GM12801 (cell line): ENCODE measurements around the gene USP21.

ENCODE experiments used
- TF ChIP-seq, protein P1 (sequence below): IDR thresholded peaks from one replicate; pipeline ENCODE4 v1.5.1; 2011; ENCODE audit warnings: control low read depth; ENCODE audit not compliant: insufficient read length; ENCODE audit errors: extremely low read depth

USP21 gene

DNA sequence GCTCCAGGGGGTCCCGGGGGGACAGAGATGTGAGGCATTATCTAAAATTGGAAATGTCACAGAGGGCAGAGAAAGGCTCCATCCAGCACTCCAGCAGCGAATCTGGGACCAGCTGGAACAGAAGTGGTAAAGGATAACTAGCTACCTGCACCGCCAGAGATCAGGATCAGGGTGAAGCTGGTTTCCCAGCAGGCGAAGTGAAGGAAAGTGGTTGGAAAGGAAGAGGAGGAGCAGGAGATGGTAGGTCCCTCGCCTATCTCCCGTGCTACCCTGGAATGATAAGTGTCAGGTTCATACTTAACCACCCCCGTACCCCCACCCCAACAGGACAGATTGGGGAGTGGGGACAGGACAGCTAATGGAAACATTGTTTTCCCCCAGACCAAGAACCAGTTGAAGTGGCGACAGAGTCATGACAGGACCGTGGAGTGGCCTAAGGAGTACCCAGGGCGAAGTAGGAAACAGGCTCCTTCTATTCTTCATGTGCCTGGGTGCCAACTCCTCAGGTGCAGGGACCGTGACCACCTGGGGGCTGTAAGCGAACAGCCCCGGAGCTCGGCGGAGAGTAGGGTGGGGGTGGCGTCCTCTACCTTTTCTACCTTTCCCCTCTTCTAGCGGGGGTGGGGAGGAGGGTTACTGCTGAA, 17.3 kb downstream of the USP21 start:
- TF ChIP-seq, protein P1, sequence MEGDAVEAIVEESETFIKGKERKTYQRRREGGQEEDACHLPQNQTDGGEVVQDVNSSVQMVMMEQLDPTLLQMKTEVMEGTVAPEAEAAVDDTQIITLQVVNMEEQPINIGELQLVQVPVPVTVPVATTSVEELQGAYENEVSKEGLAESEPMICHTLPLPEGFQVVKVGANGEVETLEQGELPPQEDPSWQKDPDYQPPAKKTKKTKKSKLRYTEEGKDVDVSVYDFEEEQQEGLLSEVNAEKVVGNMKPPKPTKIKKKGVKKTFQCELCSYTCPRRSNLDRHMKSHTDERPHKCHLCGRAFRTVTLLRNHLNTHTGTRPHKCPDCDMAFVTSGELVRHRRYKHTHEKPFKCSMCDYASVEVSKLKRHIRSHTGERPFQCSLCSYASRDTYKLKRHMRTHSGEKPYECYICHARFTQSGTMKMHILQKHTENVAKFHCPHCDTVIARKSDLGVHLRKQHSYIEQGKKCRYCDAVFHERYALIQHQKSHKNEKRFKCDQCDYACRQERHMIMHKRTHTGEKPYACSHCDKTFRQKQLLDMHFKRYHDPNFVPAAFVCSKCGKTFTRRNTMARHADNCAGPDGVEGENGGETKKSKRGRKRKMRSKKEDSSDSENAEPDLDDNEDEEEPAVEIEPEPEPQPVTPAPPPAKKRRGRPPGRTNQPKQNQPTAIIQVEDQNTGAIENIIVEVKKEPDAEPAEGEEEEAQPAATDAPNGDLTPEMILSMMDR: no peak

DNA sequence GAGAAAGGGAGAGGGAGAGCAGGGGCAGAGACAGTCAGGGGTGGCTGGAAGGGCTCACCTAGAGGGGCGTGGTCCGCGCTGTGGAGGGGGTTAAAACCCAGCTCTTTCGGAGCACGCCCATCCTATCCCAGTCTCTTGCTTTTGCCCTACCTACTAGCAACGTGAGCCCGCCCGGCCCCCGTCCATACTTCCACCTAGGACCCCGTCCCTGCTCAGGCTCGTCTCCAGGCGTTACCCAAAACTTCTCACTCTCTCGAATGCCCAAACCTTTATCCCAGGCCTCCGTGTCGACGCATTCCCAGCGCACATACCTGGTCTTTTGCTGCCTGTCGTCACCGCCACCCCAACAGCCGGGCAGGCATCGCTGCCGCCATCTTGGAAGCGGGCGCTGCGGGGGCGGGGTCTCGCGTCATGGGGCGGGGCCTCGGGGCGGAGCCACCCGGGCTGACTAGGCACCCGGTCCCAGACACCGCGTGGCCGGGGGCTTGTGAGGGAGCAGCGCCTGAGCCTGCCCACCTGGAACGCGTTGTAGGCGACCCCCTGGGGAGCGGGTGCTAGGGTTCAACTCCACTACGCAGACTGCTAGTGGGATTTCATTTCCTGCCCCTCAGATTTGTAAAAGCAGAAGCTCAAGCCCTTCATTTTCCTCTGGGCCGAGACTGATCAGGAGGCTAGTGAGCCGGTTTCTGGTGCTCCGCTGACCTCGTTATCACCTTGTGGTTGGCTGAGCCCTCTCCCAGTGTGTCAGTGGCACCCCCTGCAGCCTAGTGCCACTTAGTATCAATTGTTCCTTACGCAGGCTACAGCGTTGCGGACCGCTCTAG, 18.0 kb downstream of the USP21 start, which contains the start of gene B4GALT3:
TSS of gene B4GALT3 (minus strand) at position 396 of the 824 bp plus-strand sequence. CDS start 1,447 bp downstream, outside the sequence.
- TF ChIP-seq, protein P1: no peak

DNA sequence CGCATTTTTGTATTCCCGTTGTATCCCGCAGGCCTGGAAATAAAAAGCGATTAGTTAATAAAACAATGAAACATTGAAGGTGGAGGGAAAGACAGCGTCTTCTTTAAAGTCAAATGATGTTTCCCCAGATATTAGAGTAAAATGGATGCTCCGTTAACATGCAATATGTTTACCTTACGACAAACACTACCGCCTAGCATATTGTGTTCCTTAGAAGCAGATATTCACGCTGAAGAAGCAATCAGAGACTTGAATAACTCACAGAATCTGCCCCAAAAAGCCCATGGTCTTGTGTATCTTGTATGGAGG, 18.6 kb downstream of the USP21 start:
- TF ChIP-seq, protein P1: no peak

DNA sequence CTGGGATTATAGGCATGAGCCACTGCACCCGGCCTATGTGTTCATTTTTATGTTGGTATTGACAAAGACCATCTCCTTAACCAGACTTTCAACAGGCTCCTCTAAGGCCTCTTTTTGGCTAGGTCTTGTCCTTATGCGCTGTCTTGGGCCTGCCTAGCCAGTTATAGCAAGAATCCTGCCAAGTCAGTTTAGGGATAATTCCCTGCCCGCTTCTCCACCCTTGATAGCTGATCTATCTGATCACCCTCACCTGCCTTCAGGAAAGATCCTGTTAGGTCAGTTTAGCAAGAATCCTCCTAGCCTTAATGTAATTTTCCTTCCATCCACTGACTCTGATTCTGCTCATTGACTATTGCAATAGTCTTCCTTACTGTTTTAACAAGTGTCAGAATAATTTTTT, 20.4 kb downstream of the USP21 start:
- TF ChIP-seq, protein P1: no peak

DNA sequence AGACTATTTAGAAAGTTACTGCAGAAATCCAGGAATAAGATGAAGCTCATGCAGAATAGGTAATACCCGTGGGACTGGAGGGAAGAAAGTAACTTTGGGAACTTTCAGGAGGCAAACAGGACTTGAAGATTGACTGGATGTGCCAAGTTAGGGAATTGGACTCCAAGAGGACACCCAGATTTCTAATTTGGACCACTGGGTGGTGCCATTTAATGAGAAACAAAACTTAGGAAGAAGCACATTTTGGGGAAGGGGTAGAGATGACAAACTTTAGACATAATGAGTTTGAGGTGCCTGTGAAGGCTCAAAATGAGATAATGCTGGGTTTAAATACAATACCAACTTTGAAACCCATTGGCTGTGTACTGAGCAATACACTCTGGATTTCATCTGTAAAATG, 21.3 kb downstream of the USP21 start:
- TF ChIP-seq, protein P1: no peak

DNA sequence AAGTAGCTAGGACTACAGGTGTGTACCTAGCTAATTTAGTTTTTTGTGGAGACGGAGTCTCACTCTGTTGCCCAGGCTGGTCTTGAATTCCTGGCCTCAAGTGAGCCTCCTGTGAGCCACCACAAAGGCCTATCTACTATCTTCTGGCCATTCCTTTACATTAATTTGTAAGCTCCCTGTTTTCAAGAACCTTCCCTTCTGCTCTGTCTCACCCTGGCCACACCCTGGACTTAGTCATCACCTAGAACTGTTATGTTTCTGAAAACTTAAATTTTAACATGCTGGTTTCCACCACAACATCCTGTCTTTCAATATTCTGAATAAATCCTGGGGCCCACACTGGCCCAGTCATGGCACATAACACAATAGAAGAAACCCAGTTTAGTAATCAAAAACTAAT, 22.9 kb downstream of the USP21 start:
- TF ChIP-seq, protein P1: no peak

DNA sequence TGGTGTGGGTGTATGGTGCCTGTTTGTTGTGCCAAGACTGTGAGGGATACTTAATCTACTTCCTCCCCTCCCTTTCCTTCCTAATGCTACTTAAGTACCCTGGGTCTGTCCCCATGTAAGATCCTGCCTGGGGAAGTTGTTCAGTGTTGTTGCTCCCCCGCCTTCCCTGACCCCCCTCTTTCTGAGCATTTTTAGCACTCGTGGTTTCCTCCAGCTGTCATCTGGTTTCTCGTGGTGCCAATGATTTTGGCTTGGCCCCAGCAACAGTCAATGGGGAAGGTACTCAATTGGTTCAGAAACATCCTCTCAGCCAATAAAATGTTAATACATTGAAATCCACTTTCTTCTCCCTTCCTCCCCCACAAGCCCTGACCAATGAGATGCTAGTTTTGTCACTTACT, 26.0 kb downstream of the USP21 start:
- TF ChIP-seq, protein P1: no peak
